HG03097 (cell line): ENCODE results near the gene SIRPB2.

Experiments used
- ATAC-seq: cut with Tn5 transposase; IDR thresholded peaks from one replicate; pipeline ENCODE4 v1.9.1; 2021; ENCODE audit not compliant: unreplicated experiment, low FRiP score

The SIRPB2 gene

GRCh38 chr20:1473246-1474220 is 17.7 kb downstream of the SIRPB2 start:
- no peak for ATAC-seq

- no peak for ATAC-seq
Observed at GRCh38 chr20:1472556-1473245, 18.5 kb downstream of the SIRPB2 start.

GRCh38 chr20:1471242-1471641 is 20.0 kb downstream of the SIRPB2 start:
- ATAC-seq, result no peak

- ATAC-seq, result no peak
Observed at GRCh38 chr20:1469925-1470571, 21.2 kb downstream of the SIRPB2 start.

GRCh38 chr20:1469306-1469905 is 21.8 kb downstream of the SIRPB2 start:
- no peak for ATAC-seq

GRCh38 chr20:1468117-1468624 is 23.0 kb downstream of the SIRPB2 start:
- ATAC-seq, result no peak

- no peak for ATAC-seq
Observed at GRCh38 chr20:1467355-1468116, 23.7 kb downstream of the SIRPB2 start.

GRCh38 chr20:1467082-1467354 is 24.2 kb downstream of the SIRPB2 start:
- ATAC-seq, result no peak

- ATAC-seq, result peak; percentile 87
Observed at GRCh38 chr20:1466211-1467081, 24.8 kb downstream of the SIRPB2 start, which contains the start of gene NSFL1C. Gene NSFL1C, minus strand, starts transcription at chr20:1466849. Its CDS starts 25 bp downstream, at chr20:1466824.

- no peak for ATAC-seq
Observed at GRCh38 chr20:1465470-1466210, 25.6 kb downstream of the SIRPB2 start.

GRCh38 chr20:1463971-1464570 is 27.1 kb downstream of the SIRPB2 start:
- no peak for ATAC-seq

- ATAC-seq, result no peak
Observed at GRCh38 chr20:1462834-1463233, 28.4 kb downstream of the SIRPB2 start.

GRCh38 chr20:1462001-1462400 is 29.2 kb downstream of the SIRPB2 start:
- no peak for ATAC-seq

- no peak for ATAC-seq
Observed at GRCh38 chr20:1460275-1460674, 30.9 kb downstream of the SIRPB2 start.

GRCh38 chr20:1457992-1458391 is 33.2 kb downstream of the SIRPB2 start:
- no peak for ATAC-seq

GRCh38 chr20:1456300-1456699 is 34.9 kb downstream of the SIRPB2 start:
- no peak for ATAC-seq

- no peak for ATAC-seq
Observed at GRCh38 chr20:1450926-1451491, 40.2 kb downstream of the SIRPB2 start.

GRCh38 chr20:1449370-1449769 is 41.9 kb downstream of the SIRPB2 start:
- no peak for ATAC-seq
